DOHH2 (cell line): Measurements from ENCODE around the gene ARHGAP1.

ENCODE experiments used
- H3F3A ChIP-seq: fragments of 200-600 bp; sonication (generic), shearing (Covaris generic); 2 replicates; pipeline ENCODE4 v1.6.0; 2016; ENCODE audit warnings: antibody characterized with exemption, mild to moderate bottlenecking; ENCODE audit not compliant: control insufficient read depth, insufficient read depth
- H3K27ac ChIP-seq: fragments of 200-600 bp; sonication (generic); 2 replicates; pipeline ENCODE4 v1.5.1; 2014; ENCODE audit warnings: low read depth, mild to moderate bottlenecking, low read length, moderate library complexity
- H3K27me3 ChIP-seq: fragments of 200-600 bp; sonication (generic); 2 replicates; pipeline ENCODE4 v1.6.1; 2014; ENCODE audit warnings: mild to moderate bottlenecking, low read length, mixed read lengths; ENCODE audit not compliant: control insufficient read depth
- H3K36me3 ChIP-seq: fragments of 200-600 bp; sonication (generic); 2 replicates; pipeline ENCODE4 v1.6.1; 2014; ENCODE audit warnings: mild to moderate bottlenecking, low read length, moderate library complexity, mixed read lengths; ENCODE audit not compliant: control insufficient read depth
- H3K4me1 ChIP-seq: fragments of 200-600 bp; sonication (generic); 2 replicates; pipeline ENCODE4 v1.6.1; 2014; ENCODE audit warnings: mild to moderate bottlenecking, low read length, mixed read lengths; ENCODE audit not compliant: control insufficient read depth
- H3K4me2 ChIP-seq: fragments of 200-600 bp; sonication (generic); 2 replicates; pipeline ENCODE4 v1.6.0; 2014; ENCODE audit warnings: mild to moderate bottlenecking, low read length, moderate library complexity
- H3K4me3 ChIP-seq: fragments of 200-600 bp; sonication (generic); 2 replicates; pipeline ENCODE4 v1.5.1; 2014; ENCODE audit warnings: mild to moderate bottlenecking, low read length, mixed read lengths
- H3K79me2 ChIP-seq: fragments of 200-600 bp; sonication (generic); 2 replicates; pipeline ENCODE4 v1.6.1; 2014; ENCODE audit warnings: mild to moderate bottlenecking, low read length, mixed read lengths; ENCODE audit not compliant: control insufficient read depth
- H3K9me2 ChIP-seq: fragments of 200-600 bp; sonication (generic); replicated peaks from 2 replicates; pipeline ENCODE4 v1.6.1; 2014; ENCODE audit warnings: mild to moderate bottlenecking, low read length, mixed read lengths; ENCODE audit not compliant: control insufficient read depth
- H3K9me3 ChIP-seq: fragments of 200-600 bp; sonication (generic); 2 replicates; pipeline ENCODE4 v1.6.1; 2014; ENCODE audit warnings: antibody characterized with exemption, low read length, mixed read lengths; ENCODE audit not compliant: control insufficient read depth, insufficient read depth
- H4K20me1 ChIP-seq: fragments of 200-600 bp; sonication (generic); 2 replicates; pipeline ENCODE4 v1.6.0; 2014; ENCODE audit warnings: low read depth, mild to moderate bottlenecking, antibody characterized with exemption, low read length, moderate library complexity; ENCODE audit not compliant: control insufficient read depth, insufficient read depth
- CTCF ChIP-seq: fragments of 200-600 bp; sonication (generic); IDR thresholded peaks from one replicate; pipeline ENCODE4 v1.5.1; 2014; ENCODE audit warnings: antibody characterized with exemption, mild to moderate bottlenecking, low read depth, low read length; ENCODE audit not compliant: poor library complexity, severe bottlenecking
- EZH2phosphoT487 ChIP-seq: fragments of 200-600 bp; sonication (generic); IDR thresholded peaks from 2 replicates; pipeline ENCODE4 v1.6.1; 2017; ENCODE audit warnings: borderline replicate concordance, mild to moderate bottlenecking, antibody characterized with exemption, low read length, moderate library complexity, mixed read lengths

Gene ARHGAP1

DNA sequence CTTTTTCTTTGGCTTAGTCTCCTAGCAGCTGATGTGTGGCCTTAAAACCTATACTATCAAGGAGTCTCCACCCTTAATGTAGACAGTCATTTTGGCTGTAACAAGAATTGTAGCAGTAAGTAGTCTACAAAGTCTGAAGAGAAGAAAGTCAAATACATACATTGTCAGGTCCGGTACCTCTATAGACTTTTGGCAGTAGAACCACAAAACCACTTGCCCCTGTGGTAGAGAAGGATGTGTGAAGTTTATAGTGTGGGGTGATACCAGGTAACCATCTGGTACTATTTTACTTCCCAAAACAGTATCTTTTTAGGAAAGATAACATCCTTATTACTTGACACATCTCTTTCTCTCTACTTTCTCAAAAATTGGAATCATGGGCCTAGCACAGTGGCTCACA lies 67.9 kb downstream of the ARHGAP1 start:
- no peak for TF ChIP-seq EZH2phosphoT487
- no peak for TF ChIP-seq CTCF
- Histone ChIP-seq H3K9me2 (no peaks in the 10 kb centered on the region), H3K4me3 (no peak overlapping the region), H3F3A (no peaks in the 10 kb centered on the region), H3K36me3 (peaks cover 8% of the 10 kb centered on the region; the same call in 1 of the 2 replicates), H3K4me2 (no peak overlapping the region), H3K27me3 (no peaks in the 10 kb centered on the region), H3K9me3 (no peaks in the 10 kb centered on the region), H4K20me1 (no peaks in the 10 kb centered on the region), H3K4me1 (no peaks in the 10 kb centered on the region), H3K79me2 (no peaks in the 10 kb centered on the region), H3K27ac (no peak overlapping the region)

GRCh38 chr11:46631676-46632075 lies 68.7 kb downstream of the ARHGAP1 start:
- Histone ChIP-seq H3K4me3 (no peak overlapping the region), H3K27me3 (no peaks in the 10 kb centered on the region), H3K79me2 (no peaks in the 10 kb centered on the region), H3F3A (no peaks in the 10 kb centered on the region), H4K20me1 (no peaks in the 10 kb centered on the region), H3K9me3 (no peaks in the 10 kb centered on the region), H3K36me3 (peaks cover 8% of the 10 kb centered on the region; the same call in 1 of the 2 replicates), H3K4me2 (no peak overlapping the region), H3K4me1 (no peaks in the 10 kb centered on the region), H3K27ac (no peak overlapping the region), H3K9me2 (no peaks in the 10 kb centered on the region)
- TF ChIP-seq CTCF (no peak), EZH2phosphoT487 (no peak)

DNA sequence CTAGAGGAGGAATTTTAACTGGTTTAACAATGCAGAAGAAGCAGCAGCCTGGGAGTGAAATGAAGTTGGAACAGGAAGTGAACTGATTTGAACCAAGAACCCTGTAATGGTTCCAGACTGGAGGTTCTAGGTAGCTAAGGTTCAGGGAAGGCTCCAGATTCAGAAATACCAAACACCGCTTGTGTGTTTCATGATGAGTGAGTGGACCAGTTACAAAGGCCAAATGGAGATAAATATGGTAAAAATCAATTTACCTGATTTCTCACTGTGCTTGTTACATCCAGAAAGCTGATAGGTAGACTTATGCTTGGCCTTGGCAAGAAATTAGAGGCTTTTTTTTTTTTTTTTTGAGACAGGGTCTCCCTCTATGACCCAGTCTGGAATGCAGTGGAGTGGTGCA lies 70.2 kb downstream of the ARHGAP1 start:
- TF ChIP-seq CTCF = no peak
- TF ChIP-seq EZH2phosphoT487 = no peak
- Histone ChIP-seq H4K20me1 (no peaks in the 10 kb centered on the region), H3K4me2 (no peak overlapping the region), H3K79me2 (peaks cover 6% of the 10 kb centered on the region; the same call in 1 of the 2 replicates), H3K9me3 (no peaks in the 10 kb centered on the region), H3K4me1 (no peaks in the 10 kb centered on the region), H3K9me2 (no peaks in the 10 kb centered on the region), H3K27me3 (no peaks in the 10 kb centered on the region), H3K27ac (no peak overlapping the region), H3K36me3 (peaks cover 14% of the 10 kb centered on the region), H3F3A (no peaks in the 10 kb centered on the region), H3K4me3 (no peak overlapping the region)
